Left forelimb (tissue), 1 donor: Measurements from ENCODE around the gene CCDC170.

Experiments
- DNase-seq: peaks from one replicate; pipeline ENCODE4 v3.0.0-alpha.2; 2018; ENCODE audit warnings: low spot score

The CCDC170 gene

DNA sequence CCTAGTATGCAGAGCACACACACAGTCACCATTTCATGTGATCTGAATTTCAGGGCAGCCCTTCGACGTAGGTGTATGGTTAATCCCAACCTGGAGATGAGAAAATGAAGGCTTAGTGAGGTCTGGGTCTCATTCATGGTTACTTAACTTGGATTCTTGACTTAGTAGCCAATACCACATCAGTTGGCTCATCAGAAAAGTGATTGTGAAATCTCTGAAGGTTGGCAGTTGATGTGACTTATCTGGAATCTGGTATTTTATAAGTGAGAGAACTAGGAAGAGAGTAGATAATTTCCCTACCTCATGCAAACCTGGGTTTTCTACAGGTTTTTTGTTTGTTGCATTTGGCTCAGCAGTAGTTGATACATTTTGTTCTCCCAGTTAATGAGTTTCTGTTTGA lies 123.7 kb downstream of the CCDC170 start:
- no peak for DNase-seq

- DNase-seq: no peak
Observed at GRCh38 chr6:151618717-151619116, 124.9 kb downstream of the CCDC170 start.

GRCh38 chr6:151620179-151620578 lies 126.4 kb downstream of the CCDC170 start:
- DNase-seq: no peak

DNA sequence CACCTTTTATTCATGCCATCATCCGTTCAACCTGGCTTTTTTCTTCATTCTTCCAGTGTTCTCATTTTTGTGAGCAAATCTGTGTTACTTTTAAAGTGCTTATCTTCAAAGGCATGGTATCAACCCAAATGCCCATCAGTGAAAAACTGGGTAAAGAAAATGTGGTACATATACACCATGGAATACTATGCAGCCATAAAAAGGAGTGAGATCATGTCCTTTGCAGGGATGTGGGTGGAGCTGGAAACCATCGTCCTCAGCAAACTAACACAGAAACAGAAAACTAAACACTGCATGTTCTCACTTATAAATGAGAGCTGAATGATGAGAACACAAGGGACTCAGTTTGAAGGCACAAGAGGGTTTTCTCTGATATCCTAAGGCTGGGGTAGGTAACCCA lies 130.3 kb downstream of the CCDC170 start:
- no peak for DNase-seq

DNA sequence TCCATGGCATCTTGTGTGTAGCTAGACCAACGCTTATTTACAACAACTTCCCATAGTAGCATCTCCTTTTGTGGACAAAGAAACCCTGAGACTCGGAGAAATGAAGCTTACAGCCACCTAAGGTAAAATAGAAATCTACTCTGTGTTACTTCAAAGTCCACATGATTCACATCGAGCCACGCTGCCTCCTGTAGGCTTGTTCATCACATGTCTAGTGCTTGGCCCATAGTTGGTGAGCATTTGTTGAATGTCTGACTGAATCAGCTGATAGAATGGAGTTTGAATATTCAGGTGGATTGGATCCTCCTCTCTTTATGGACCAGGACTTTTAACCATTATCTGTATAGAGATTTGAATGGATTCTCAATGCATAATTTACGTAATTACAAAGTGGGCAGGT lies 130.7 kb downstream of the CCDC170 start:
- no peak for DNase-seq

DNA sequence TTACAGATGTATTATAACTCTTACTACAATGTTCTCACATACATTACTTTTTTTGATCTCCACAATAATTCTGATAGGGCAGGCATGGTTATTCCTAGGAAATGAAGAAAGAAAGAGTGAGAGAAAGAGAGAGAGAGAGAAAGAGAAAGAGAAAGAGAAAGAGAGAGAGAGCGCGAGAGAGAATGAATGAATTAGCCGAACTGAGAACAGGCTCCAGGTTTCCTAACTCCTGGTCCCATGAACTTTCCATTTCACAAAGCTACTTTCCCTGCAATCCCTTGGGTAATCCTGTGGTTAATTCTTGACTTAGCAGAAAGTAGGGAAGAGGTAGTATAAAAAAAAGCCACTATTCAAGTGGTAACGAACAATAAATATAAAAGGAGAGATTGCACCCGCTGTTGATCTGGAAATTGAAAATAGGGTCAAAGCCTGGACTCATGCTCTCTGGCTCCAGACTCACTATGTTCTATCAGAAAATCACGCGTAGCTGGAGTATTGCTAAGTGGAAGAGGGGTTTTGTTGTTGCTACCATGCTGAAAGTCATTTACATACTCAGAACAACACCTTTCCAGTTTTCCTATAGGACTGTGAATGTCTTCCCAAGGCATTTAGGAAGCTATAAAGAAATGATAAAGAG lies 131.2 kb downstream of the CCDC170 start:
- no peak for DNase-seq

DNA sequence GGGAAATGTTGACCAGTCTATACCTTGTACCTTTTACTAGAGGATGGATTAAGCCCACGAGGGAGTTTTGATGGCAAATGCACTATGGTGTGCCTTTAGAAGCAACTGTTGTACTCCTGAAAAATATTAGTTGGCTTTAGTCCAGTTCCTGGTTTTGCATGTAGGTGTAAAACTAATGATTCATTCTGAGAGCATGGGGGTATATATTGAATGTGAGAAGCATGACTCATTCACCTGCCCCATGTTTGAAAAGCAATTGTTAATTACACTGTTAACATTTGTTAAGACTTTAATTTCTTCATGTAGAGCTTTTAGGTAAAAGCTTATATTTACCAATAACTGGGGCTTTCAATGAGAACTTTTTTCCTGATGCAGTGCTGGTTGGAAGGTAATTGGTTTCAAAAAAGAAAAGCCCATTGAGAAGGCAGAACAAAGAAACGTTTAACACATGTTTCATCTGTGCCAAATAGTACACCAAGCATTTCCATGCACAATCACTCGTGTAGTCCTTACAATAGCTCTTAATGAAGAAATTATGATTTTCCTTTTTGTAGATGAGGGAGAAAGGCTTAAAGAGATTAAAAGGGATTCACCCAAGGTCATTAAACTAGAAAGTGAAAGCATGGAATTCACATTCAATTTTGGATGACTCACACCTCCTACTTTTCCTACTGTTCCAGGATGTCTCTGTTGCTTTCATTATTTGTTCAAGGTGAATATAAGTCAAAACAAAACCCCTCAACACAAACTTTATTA lies 134.1 kb downstream of the CCDC170 start:
- no peak for DNase-seq

GRCh38 chr6:151629791-151630190 lies 136.0 kb downstream of the CCDC170 start:
- DNase-seq: no peak

- DNase-seq: no peak
Observed at GRCh38 chr6:151630387-151630786, 136.6 kb downstream of the CCDC170 start.

DNA sequence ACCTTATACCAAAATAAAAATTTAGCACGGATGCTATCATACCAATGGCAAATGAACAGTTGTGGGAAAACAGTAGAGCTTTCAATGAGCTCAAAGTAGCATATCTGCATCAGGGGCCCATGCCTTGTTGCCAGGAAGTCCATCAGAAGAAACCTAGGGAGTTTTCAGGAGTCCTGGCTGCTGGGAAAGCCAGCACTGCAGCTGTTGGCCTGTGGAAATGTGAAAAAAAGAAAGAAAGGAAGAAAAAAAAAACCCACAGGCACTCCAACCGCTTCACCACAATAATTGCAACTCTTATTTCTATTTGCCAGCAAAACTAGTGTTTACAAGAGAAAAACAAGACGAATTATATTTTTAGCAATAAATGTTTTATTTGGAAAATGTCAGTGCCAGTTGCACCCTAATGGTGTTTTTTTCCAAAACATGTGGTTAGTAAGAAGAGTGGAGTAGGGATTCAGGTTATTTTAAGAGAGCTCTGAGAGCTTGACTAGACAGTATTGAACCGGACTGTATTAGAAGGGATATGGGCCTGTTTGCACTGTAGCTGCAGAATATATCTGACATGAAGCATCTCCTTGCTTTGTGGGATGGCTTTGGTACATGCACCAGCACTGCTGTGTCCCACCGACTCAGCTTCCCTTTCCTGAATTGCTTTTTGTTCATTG lies 137.3 kb downstream of the CCDC170 start:
- no peak for DNase-seq

- DNase-seq: no peak
Observed at GRCh38 chr6:151632415-151632987, 138.7 kb downstream of the CCDC170 start.

DNA sequence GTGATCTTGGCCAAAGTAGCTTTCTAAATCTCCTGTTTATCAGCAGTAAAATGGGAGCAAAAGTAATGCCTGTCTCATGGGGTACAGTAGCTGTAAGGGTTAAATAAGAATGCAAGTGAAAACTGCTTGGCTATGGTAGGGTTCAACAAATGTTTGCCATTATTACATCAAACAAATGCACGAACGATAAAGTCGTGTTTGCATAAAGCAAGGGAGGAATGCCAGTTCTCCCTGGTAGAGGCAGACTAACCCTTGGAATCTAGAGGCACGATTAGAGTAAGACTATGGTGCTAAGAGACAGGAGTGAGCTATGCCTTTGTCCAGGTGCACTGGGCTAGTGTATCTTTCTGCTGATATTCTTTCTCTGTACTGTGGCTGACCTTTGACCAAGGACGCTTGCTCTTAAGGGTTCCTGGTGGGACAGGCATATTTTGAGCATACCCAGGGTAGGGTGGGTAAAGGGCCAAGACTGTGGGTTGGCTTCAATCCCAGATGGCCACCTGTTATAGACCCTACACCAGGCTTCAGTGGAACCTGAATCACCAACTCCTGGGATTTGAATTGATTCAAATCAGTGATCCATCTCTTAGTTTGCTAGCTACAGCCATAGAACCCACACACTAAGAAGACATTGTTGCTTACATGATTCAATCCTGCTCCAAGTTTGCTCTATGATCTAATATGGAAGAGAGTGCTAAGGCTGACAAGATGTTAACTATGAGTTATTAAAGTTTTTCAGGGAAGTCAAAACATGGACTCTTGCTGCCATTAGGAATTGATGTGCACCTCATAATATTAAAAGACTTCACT lies 139.9 kb downstream of the CCDC170 start:
- DNase-seq: no peak

GRCh38 chr6:151634336-151634720 lies 140.5 kb downstream of the CCDC170 start:
- DNase-seq: no peak

DNA sequence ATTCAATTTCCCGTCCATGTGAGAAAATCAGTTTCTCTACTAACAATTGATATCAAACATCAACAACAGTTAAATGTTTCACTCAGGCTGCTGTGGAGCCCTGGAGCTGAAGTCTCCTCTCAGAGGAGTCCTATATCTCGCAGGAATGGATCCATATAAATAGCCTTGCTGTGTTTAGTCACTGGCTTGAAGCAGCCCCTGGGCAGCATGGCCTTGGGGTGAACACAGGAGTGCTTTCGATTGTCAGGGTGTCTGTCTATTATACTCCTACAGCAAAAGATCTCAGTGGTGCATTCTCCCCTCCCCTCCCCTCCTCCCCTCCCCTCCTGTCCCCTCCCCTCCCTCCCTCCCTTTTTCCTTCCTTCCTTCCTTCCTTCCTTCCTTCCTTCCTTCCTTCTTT lies 141.9 kb downstream of the CCDC170 start:
- no peak for DNase-seq

GRCh38 chr6:151637814-151638213 lies 144.0 kb downstream of the CCDC170 start:
- DNase-seq: no peak

DNA sequence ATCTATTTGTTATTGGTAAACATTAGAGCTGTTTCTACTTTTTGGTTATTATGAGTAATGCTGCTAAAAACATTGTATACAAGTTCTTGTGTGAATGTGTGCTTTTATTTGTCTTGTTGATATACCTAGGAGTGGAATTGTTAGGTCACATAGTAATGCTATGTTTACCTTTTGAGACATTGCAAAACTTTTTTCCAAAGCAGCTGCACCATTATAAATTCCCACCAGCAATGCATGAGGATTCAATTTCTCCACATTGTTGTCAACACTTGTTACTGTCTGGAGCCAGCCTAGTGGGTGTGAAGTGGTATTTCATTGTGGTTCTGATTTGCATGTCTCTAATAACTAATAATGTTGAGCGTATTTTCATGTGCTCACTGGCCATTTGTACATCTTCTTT lies 145.9 kb downstream of the CCDC170 start:
- DNase-seq: no peak

DNA sequence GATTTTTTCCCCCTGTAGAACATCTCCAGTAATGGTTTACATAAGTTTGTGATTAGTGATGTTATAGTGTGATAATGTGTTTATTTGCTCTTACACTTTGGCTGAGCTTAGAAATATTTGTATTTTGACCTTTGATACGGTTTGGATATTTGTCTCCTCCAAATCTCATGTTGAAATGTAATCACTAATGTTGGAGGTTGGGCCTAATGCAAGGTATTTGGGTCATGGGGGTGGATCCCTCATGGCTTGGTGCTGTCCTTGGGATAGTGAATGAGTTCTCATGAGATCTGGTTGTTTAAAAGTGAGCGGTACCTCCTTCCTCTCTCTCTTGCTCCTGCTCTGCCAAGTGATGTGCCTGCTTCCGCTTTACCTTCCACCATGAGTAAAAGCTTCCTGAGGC lies 147.2 kb downstream of the CCDC170 start:
- no peak for DNase-seq

DNA sequence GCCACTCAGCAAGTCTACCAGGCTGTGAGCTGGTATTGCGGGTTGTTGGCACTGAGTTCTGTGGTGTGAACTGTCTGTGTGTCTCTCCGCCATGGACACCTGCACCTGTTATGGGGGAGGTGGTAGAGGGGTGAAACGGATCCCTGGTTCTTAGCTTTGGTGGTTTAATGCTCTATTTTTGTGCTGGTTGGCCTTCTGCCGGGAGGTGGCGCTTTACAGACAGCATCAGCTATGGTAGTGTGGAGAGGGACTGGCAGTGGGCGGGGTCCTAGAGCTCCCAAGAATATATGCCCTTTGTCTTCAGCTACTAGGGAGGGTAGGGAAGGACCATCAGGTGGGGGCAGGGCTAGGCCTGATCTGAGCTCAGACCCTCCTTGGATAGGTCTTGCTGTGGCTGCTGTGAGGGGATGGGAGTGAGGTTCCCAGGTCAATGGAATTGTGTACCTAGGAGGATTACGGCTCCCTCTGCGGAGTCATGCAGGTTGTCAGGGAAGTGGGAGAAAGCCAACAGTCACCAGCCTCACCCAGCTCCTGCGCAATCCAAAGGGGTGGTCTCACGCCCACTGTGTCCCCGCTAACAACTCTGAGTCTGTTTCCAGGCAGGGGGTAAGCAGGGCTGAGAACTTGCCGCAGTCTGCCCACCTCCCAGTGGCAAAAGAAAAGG lies 154.3 kb downstream of the CCDC170 start:
- no peak for DNase-seq

DNA sequence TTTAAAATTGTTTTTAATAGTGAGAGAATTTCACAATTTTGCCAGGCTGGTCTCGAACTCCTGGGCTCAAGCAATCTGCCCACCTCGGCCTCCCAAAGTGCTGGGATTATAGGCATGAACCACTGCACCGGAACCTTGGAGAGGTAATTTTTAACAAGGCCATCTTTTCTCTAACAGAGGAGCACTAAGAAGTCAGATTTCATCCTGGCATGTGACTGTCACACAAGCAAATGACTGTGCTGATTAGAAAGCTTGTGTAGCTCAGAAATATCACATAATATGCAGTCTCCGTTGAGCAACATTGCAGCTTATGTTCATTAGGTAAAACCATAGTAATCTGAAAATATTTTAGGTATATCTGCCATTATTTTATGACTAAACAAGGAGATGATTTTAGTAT lies 156.0 kb downstream of the CCDC170 start:
- no peak for DNase-seq

- DNase-seq: no peak
Observed at GRCh38 chr6:151651639-151652038, 157.8 kb downstream of the CCDC170 start.

GRCh38 chr6:151652325-151652724 lies 158.5 kb downstream of the CCDC170 start:
- no peak for DNase-seq

- DNase-seq: no peak
Observed at GRCh38 chr6:151655099-151655498, 161.3 kb downstream of the CCDC170 start.
